DMS 273 (cell line): ENCODE measurements around the gene RPL19.

Source experiments
- DNase-seq: peaks from one replicate; lab custom pipeline; 2025; ENCODE audit not compliant: unreplicated experiment; lab: John Stamatoyannopoulos, UW

Gene RPL19

DNA sequence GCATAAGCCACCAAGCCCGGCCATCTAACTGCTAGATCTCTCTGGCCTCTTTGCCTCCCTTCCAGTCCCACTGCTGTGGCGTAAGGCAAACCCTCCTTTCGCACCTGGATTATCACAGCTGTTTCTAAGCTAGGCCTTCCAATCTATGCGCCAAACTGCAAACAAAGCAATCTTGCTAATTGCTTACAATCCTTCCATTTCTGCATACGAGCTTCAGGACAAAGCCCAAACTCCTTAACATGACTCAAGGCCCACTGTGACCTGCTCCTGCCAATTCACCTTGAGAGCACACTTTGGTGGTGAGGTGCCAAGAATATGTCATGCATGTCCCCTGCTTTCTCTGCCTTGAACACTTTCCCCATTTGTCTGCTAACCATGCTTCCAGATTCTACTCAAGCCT is 28.1 kb upstream of the RPL19 start:
- DNase-seq = no peak

DNA sequence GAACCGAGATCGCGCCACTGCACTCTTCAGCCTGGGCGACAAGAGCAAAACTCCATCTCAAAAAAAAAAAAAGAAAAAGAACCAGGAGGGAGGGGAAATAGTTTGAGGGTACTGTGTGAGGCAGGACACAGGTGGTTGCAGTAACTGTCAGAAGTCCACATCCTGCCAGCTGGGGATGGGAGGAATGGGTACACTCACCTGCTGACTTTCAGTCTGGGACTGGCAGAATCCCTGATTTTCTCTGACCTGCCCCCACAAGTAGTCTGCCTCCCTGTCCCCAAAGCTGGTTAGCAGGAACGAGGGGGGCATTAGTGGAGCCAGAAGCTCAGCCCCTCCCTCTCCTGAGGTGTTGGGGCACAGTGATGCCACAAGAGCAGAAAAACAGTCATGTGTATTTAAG is 27.0 kb upstream of the RPL19 start:
- no peak for DNase-seq

DNA sequence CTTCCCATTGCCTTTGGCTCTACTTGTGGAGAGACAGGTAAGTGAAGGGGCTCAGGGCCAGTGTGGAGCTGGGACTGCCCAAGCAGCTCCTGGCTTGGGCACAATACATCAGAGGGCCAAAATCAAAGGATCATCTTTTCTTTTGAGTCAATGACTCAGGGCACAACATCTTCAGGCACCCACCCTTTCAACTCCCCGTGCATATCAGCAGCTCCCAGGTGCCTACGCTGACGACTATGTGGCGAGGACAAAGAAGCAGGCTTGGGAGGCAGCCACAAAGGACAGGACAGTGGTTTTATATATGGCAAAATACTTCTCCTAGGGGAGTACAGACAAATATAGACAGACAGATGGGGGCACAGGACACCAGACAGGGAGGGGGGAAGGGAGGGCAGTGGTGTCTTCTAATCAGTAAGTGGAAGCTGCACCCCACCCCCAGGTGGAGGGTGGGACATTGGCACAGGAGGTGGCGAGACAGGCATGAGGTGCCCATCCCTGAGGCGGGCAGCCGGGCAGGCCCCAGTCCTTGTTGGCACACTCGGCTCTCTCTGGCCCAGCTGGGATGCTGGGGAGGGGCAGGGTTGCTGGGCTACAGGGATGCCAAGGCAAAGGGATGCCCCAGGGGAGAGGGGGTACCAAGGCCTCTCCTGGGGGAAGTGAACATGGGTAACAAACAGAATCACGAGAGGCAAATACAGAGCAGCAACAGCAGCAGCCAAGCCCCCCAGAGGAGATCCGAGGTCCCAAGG is 26.4 kb upstream of the RPL19 start:
- DNase-seq = peak; percentile 44

DNA sequence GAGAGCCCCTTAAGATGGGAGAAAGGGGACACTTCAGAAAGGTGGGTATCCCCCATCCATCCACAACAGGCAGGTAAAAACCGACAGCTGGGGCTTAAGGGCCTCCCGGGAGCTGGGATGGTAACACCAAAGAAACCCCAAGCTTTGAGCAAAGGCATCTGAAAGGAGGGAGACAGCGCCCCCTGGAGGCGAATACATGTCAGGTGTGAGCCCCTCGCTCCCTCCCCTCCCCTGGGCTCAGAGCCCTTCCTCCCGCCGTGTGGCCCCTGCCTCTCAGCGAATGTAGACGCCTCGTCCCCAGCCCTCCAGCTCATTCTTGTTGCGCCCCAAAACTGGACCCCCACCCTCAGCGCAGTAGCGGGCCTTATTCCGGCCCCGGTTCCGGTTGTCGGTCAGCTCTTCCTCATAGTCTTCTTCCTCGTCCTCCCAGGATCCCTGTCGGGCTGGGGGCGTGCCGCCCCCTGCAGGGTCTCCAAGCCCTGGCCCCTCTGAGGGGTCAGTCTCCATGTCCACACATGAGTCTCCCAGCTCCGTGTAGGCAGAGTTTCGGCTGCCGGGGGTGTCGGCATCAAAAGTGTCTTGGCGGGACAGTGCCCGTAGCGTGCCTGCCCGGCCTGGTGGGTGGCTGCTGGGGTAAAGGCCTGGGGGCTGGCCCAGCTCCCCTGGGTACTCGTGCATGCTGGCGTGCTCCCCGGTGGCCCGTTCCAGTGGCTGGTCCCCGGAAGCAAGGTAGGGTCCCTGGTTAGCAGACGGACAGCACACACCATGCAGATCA is 25.0 kb upstream of the RPL19 start:
- DNase-seq = peak; percentile 92

DNA sequence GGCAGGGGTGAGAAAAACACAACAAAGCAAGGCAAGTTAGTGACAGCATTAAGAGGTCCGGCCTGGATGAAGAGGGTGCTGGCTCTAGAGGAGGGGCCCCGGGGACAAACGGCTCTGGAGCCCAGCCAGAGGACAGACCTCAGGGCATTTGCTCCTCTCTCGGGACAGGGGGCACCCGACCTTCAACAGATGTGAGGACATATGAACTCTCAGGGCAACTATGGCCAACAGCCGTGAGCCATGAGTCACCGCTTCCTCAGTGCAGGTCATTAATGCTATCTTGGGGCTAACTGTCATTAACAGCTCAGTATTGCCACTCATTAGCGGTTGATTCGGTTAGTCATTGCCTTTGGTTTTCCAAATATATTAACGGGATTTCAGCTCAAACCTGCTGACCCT is 24.4 kb upstream of the RPL19 start:
- no peak for DNase-seq

DNA sequence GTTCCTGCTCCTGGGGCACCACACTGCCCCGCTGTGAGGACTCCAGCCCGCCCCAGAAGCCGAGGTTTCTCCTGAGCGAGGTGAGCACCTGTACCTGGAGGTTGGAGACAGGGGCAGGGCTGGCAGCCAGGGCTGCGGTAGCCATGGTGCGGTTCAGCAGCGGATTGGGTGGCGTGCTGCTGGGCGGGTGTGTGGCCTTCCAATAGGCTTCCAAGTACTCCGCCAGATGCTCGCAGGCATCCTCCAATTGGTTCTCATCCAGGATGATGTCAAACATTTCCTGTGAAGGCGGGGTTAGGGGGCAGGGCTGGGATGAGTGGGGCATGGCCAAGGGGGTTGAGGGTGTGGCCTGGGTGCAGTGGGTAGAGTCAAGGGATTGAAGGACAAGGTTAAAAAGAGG is 22.8 kb upstream of the RPL19 start:
- DNase-seq = peak; percentile 49

DNA sequence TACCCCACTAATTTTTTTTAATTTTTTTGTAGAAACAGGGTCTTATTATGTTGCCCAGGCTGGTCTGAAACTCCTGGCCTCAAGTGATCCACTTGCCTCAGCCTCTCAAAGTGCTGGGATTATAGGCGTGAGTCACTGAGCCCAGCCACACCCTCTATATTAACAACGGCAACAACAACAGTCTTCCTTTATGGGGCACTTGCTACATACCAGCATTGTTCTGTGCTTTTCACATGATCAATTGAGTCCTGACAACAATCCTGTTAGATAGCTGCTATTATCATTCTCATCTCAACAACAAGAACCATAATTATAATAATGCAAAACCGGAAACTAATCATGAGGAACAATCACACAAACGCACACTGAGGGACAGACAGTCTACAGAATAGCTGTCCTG is 21.5 kb upstream of the RPL19 start:
- no peak for DNase-seq

DNA sequence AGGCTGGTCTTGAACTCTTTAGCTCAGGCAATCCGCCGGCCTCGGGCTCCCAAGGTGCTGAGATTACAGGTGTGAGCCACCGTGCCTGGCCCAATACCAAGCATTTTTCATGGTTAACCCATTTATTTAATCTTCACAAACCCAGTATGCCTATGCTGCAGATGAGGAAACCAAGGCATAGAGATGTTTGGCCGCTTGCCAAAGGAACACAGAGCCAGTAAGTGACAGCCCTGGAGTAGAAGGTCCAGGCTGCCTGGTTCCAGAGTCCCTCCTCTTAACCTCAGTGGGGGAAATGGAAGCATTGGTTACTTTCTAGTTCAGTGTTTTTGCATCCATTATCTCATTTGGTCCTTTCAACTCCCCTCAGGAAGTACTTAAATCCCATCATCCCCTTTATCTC is 18.8 kb upstream of the RPL19 start:
- DNase-seq = no peak

DNA sequence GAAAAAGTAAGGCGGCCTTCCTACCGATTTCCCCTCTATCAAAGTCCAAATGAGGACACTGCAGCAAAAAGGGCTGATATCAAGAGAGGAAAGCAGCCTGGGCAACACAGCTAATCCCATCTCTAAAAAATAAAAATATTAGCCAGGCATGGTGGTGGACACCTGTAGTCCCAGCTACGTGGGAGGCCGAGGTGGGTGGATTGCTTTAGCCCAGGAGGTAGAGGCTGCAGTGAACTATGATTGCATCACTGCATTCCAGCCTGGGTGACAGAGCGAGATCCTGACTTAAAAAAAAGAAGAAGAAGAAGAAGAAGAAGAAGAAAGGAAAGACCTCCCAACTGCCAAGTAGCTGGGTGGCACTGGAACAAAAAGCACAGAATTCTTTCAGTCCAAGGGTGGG is 17.0 kb upstream of the RPL19 start:
- DNase-seq = no peak

DNA sequence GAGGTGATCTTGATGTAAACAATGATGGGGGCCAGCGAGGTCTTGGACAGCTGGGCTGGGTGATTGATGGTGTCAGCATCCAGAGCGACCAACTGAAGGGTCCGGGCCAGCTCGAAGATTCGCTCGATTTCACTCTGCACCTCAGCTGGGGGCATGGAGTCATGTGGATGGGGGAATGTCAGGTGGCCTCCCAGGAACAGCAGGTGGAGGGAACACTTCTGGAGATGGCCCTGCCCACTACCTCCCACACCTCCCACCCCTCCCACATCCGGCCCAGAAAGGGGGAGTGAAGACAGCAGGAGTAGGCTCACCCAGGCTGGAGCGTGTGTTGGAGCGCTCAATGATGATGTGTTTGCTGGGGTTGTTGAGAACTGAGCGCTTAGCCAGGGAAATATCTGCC is 16.4 kb upstream of the RPL19 start:
- no peak for DNase-seq

DNA sequence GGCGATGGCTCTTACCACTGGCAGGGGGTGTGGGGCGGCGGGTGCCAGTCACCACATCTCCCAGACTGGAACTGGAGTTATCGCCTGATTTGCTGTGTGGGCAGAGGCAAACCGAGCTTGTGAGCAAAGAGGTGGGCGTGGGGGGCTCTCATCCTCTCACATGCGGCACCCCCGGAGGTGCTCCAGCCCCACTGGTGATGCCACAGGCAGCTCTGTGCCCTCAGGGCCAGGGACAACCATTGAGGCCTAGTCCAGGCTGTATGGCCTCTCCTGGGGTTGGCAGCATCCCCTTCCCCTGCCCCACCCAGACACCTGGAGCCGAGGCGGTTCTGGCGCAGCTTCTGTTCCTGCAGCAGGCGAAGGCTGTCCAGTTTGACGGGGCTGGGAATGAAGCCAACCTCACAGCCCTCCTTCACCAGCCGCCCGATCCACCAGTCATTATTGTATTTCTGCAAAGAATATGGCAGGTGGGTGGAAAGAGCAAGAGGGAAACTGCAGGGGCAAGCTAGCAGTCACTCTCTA is 13.5 kb upstream of the RPL19 start:
- DNase-seq = peak; percentile 62

DNA sequence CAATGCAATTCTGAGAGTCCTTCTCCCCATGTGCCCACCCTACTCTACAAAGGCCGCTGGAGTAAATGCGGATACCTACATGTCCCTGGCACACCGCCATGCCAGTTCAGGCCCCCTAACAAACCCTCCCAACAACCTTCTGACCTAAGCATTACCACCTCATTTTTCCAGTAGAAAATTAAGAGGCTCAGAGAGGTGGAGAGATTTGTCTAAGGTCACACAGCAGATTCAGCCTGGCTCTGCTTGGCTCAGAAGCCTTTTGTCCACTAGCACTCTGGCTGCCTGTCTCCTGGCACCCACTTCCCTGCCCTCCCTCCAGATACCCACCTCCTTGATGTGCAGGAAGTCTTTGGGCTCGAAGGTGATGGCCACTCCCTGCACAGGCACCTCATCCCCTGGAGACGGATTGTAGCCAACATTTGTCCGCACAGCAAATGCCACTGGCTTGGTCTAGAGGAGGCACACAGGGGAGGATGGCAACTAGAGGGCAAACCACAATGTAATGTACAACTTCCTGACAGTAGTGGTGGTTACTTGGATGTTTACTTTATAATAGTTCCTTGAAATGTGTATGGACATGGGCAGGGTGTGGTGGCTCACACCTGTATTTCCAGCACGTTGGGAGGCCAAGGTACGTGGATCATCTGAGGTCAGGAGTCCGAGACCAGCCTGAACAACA is 12.8 kb upstream of the RPL19 start:
- no peak for DNase-seq

DNA sequence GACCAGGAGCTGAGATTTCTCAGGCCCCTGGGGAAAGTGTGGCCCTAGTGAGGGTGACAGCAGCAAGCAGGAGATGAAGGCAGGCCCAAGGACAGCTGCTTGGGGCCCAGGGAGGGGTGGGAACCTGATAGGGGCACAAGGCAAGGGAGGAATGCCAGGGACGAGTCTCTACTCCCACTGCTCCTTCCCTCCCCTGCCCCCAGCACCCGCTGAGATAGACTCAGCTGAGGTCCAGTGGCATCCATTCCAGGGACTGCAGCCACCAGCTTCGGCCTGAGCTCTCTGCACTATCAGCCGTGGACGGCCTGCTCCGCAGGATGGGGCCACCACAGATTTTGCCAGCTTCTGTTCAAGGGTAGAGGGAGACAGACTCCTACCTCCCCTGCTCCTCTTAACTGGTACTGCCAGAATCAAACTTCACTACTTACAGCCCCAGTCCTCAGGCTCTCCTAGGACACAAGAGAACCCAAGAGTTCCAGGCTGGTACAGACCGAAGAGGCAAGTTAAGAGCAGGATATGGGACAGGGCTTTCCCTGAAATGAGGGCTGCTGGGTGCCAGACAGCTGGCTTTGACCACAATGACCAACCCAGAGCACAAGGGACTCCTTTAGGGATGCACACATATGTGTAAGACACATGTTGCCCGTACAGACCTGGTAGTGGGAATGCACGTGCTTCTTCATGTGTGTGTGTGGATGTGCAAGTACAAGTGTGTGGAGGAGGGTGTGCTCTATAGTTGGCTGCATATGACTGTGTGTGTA is 8.2 kb upstream of the RPL19 start:
- no peak for DNase-seq

DNA sequence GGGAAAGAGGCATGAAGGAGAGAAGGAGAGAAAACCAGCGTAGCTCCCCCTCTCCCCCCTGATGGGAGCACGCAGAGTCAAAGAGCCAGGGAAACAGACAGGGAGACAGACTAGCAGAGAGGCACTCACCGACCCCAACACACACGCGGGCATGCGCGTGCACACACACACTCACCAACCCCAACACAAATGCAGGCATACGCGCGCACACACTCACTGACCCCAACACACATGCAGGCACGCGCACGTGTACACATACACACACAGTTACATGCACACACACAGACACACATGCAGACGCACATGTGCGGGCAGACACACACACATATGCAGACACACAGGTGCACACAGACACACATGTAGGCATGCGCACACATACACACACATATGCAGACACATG is 7.2 kb upstream of the RPL19 start:
- no peak for DNase-seq

DNA sequence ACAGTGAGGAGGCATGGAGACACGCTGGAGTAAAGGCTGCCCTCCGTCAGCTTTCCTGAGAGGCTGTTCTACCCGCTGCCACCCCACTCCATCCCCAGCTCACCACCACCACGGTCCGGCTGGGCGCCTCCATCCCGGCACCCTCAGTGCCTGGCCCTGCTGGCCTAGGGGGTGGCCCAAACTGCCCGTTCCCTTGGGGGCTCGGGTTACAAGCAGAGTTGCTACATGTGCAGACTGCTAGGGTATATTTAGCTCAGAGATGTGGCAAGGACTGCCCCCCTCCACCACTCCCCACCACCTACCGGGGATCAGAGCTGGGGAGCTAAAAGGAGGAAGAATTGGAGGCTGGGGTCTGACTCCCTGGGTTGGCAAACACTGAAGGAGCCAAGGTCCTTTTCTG is 6.7 kb upstream of the RPL19 start:
- DNase-seq = no peak

DNA sequence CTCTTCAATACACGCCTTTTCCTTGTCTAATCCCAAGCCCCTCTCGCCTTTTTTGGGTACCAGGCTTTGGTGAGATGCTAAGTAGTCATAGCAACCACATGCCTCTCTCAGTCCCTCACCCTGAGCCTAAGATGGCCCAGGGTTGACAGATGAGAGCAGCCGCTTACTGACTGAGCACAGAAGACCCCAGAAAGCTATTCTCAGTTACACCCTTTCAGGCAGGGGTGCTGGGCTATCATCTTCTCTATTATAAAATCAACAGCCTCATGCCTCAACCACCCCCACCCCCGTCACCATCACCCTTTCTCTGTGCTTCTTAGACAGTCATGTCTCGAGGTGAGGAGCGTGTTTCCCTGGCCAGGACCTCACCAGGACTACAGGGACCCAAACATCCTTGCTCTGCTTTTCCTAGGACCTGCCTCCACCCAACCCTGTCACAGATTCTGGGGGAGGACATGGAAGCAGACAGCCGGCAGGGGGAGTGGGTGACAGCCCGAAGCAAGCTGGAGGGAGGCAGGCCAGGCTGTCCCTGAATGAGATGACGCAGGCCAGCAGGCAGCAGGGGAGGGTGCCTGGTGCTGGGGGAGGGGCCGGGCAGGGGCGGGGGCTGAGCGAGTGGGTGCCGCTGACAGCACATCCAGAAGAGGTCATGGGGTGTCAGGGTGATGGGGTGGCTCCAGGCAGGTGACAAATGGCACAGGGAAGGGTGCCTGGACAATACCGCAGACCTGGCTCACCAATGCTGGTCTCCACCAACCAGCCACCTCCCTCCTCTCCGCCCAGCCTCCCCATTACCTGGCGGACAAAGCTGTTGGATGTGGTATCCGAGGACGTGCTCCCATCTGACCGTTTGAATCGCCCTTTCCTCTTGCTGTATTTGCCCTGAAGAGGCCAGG is 5.7 kb upstream of the RPL19 start:
- DNase-seq = peak; percentile 73

DNA sequence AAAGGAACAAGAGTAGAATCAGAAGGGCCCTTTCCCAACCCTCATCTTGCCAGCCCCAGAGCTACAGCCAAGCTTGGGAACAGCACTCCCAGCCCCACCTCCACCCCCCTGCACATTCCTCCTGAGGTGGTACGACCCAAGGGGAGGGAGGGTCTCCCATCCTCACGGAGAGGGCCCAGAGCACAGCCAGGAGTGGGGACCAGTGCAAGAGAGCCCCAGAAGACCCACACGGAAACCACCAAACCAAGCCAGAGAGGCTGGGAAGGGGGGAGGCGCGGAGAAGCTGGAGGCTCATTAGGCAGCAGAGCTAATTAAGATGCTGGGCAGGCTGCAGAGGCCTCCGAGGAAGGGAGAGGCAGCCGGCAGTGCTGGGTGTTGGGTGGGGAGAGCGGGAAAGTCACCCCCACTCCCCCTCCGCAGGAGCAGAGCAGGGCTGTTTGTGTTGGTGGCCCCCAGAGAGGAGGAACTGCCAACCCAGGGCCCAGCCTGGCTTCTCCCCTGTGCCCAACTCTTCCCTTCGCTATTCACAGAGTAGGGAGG is 5.0 kb upstream of the RPL19 start:
- no peak for DNase-seq

DNA sequence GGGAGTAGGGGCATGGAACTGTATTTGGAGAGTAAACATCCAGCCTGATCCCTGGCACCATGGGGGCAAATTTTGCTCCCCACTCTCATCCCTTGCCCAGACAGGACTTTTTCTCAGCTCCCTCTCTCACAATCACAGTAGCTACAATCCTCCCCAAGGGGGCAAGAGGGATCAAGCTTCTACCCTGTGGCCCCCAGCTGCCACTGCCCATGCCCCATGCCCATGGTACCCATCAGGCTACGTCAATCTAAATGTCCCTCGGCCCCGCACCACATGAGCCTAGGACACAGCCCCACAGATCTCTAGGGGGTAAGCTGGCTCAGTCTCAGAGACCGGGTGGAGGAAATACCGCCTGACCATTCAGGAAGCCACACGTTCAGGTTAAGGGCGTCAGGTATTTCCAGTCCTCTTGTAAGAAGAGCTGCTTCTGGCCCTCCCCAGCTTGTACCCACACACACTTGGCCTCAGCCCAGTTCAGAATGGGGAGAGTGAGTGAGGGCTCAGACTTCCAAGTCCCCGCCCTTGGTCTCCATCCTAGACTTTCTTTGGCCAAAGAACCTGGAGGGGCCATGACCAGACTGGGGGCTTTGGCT is 4.4 kb upstream of the RPL19 start:
- DNase-seq = no peak

DNA sequence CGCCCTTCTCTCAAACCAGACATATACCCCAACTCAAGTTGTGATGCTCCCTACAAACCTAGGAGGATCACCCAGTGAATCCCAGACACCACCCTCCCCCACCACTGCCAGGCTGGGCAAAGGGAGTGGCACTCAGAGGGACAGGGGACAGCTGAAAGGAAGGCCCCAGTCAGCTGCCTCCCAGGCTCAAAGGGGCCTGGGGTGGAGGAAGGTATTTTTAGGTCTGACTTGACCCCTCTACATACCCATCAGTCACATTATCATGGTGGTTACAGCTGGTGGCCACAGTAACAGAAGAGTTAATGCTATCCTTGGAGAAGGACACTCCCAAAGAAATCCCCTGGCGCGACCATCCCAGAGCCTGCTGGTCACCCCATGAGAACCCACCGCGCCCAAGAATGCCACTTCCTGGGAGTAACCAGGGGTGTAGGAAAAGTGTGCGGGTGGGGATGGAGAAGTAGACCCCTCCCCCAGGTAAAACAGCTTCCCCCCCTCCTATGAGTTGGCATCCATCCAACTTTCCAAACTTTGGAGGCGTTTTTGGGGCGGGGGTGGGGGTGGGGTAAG is 3.8 kb upstream of the RPL19 start:
- no peak for DNase-seq
